GM18498 (cell line): Measurements from ENCODE around the gene PITX1.

ENCODE experiments used
- ATAC-seq: cut with Tn5 transposase; IDR thresholded peaks from one replicate; pipeline ENCODE4 v1.9.1; 2021; ENCODE audit warnings: mild to moderate bottlenecking, moderate library complexity; ENCODE audit not compliant: unreplicated experiment

The PITX1 gene

GRCh38 chr5:135030123-135030955 is 3.7 kb downstream of the PITX1 start:
- ATAC-seq = no peak

- no peak for ATAC-seq
Measured at GRCh38 chr5:135029477-135030122, 4.4 kb downstream of the PITX1 start.

- ATAC-seq = no peak
Measured at GRCh38 chr5:135028791-135029476, 5.1 kb downstream of the PITX1 start.

DNA sequence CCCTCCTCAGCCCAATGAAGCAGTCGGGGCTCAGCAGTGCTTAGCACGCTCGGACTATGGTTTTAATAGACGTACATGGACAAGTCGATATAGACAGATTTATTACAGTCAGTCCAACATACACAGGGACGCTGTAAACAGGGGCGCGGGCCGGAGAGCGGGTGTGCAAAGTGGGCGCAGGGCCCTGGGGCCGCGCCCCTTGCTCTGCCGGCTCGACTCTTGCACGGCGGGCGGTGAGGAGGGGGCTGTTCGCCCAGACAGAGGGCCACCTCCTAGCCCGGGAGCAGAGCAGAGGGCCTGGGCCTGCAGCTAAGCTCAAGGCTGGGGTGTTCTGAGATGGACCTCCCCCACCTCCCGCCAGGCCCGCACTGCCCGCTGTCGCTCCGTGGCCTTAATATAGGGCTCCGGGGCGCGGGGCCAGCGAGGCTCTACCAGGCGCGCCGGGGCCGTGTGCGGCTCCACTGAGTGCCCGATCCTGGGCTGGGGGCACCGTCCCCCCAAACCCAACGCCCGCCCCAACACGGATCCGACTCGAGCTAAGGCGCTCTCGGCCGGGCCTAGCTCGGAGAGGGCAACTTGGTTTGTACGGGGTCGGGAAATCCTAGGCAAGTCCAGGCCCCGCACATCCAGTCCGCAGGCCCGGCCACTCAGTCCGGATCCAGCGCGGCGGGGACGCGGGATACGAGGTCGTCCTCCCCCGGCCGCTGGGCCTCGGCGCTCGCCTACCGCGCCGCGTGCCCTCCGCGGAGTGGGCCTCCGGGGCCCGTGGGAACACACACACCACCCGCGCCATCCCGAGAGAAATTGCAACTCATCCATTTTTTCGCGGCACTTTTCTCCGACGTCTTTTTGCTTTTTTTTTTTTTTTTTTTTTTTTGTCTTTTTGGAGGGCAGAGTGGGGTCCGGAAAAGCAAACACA is 6.1 kb downstream of the PITX1 start:
- ATAC-seq = no peak

GRCh38 chr5:135027266-135027696 is 6.7 kb downstream of the PITX1 start:
- no peak for ATAC-seq

GRCh38 chr5:135026645-135027265 is 7.3 kb downstream of the PITX1 start:
- ATAC-seq = no peak

DNA sequence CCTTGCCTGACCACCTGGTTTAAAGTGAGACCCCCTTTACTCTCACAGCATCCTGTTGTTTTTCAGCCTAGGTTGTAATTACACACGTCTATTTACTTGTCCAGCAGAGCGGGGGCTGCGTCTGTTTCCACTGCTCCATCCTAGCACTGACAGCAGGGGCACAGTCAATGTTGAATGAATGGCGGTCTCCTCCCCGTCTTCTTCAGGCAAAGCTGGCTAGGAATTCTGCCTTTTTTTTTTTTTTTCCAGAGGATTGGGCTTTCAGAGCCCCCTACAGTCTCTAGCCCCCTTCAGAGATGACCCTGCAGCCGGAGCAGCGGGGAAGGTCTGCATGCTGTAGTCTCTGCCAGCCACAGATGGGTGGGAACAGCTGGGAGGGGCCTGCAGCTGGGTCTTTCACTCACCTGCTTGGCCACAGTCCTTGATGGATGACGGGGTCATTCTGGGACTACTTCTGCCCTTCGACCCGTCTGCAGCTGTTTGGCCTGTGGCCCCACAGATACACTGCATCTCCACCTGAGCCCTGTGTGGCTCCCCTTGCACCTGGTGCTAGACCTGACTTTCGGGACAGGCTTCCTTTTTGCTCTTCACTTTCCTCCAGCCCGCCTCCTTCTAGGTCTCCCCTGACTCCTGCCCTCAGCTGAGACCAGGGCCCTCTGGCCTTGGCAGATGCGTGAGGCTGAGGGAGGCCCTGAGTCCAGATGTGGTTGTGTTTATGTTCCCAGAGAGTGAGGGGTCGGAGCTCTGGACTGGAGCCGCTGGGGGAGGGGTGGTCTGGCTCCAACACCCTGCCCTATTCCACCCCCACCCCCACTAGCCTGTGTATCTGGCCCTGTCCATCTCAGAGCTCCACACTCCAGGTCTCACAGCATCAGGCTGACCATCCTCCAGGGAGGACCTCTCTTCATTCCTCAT is 8.0 kb downstream of the PITX1 start:
- no peak for ATAC-seq

GRCh38 chr5:135024956-135025729 is 8.9 kb downstream of the PITX1 start:
- no peak for ATAC-seq

- no peak for ATAC-seq
Measured at GRCh38 chr5:135020111-135020895, 13.7 kb downstream of the PITX1 start.

- no peak for ATAC-seq
Measured at GRCh38 chr5:135019314-135019713, 14.7 kb downstream of the PITX1 start.

- no peak for ATAC-seq
Measured at GRCh38 chr5:135018457-135018856, 15.6 kb downstream of the PITX1 start.

- ATAC-seq = no peak
Measured at GRCh38 chr5:135016861-135017290, 17.2 kb downstream of the PITX1 start.

DNA sequence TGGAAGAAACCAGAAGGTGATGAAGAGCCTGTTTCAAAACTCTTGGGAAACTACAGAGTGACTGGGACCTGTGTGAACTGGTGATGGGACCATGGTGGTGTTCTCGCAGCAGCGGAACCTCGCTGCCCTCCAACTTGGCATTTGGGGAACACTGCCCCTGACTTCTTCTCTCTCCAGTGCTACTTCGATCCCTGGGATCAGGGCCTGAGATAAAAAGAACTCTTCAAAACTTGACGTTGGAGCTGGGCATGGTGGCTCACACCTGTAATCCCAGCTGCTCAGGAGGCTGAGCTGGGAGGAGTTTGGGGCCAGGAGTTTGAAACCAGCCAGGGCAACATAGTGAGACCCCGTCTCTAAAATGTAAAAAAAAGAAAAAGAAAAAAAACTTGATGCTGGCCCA is 18.1 kb downstream of the PITX1 start:
- ATAC-seq = no peak

GRCh38 chr5:135013947-135014570 is 20.0 kb downstream of the PITX1 start:
- no peak for ATAC-seq

GRCh38 chr5:135013445-135013844 is 20.6 kb downstream of the PITX1 start:
- no peak for ATAC-seq

DNA sequence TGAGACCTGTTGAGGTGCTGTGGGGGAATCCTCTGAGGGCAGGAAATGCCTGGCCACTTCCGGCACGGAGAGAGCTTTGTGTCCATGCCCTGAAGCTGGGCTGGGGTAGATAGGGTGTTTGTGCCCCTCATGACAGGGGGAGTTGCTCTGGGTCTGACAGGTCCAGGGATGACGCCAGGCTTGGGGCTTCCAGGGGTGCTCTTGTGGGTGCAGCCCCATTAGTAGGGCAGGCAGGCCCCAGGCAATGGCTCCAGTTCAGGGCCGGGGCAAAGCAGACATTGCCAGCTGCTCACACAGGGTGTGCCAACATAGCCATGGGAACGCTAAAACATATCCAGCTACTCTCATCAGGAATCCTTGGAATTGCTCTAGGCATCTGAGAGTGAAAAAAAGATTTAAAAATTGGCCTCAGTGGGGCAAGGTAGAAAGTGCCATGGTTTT is 21.1 kb downstream of the PITX1 start:
- ATAC-seq = no peak

DNA sequence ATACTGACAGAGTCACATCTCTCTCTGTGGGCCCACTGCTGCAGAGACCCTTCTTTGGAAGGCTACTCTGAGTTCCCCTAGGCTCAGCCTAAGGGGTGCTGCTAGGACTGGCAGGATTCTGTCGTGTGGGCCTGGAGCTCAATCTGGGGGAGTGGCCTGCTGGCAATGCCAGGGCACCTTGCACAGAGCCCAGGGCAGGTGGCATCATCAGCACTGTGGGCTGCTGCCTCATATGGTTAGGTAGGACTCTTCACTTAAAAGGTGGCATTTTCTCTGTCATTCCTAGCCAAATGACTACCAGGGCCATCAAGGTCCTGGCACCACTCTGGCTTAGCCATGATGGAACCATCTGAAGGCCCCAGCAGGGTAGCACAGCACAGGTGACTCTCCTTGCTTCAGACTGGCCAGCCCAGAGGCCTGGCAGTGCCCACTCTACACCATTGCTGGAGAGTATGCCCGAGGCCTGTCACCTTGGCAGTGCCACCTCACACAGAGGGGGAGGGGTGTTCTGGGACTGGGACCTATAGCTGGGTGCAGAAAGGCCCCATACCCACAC is 21.9 kb downstream of the PITX1 start:
- no peak for ATAC-seq
